K562 (cell line): ENCODE data around the gene CEACAM8. TPM values are rescaled to one million over a fixed set of nuclear protein-coding genes. Genes with fewer than 3 reads are reported as not detected.

ENCODE experiments used
- ATAC-seq: fragments of 200-7000 bp; cut with Tn5 transposase; 3 replicates; pipeline ENCODE4 v1.9.1; 2020; ENCODE audit warnings: moderate library complexity
- BruUV-seq: library from RNA; stranded (reverse); fragments of 400-500 nt; replicated peaks from 2 replicates; lab custom pipeline; 2021; lab: Mats Ljungman, UMichigan
- CTCF ChIA-PET: fragments of 300-600 bp; formaldehyde crosslinking; extraction: SDS; loops from one replicate; lab custom pipeline; 2021; ENCODE audit warnings: low intra/inter-chr PET ratio; lab: Yijun Ruan, JAX
- POLR2A ChIA-PET: fragments of 300-600, 350-650 bp; sonication (Branson Sonifier 250); formaldehyde crosslinking; extraction: SDS; loops from one replicate; lab custom pipeline; 2021; ENCODE audit warnings: antibody characterized with exemption, inconsistent platforms; lab: Yijun Ruan, JAX
- DNase-seq, 4 experiments: peaks; one replicate each; pipeline versions ENCODE4 v3.0.0 to v3.0.0-alpha.2; 2011 to 2018; ENCODE audit warnings: low spot score in 3 of 4, mixed read lengths in 3 of 4; ENCODE audit errors: extremely low read depth in 1 of 4
- FAIRE-seq: peaks from 2 replicates; lab custom pipeline; 2011; peaks lifted over from hg19 to GRCh38; lab: Jason Lieb, UNC
- H2AFZ ChIP-seq: 2 replicates; pipeline ENCODE4 v1.6.0; 2011; ENCODE audit warnings: low read depth, low read length, control low read depth, inconsistent platforms
- H3K27ac ChIP-seq: fragments of 200-600 bp; 3 replicates; pipeline ENCODE4 v1.8.0; 2011; ENCODE audit warnings: low read depth, mild to moderate bottlenecking, control low read depth, inconsistent platforms, low read length, moderate library complexity, mixed read lengths; ENCODE audit errors: extremely low read depth
- H3K27me3 ChIP-seq, 2 experiments: fragments of 300-600 bp in 1 of 2; 2 replicates in 1 of 2; 3 replicates in 1 of 2; pipeline versions ENCODE4 v1.6.0 to v1.8.0; 2011; ENCODE audit warnings: inconsistent platforms in 2 of 2, low read length in 2 of 2, mild to moderate bottlenecking in 1 of 2, mixed read lengths in 1 of 2, moderate library complexity in 1 of 2; ENCODE audit not compliant: control insufficient read depth in 2 of 2, insufficient read depth in 2 of 2
- H3K36me3 ChIP-seq: fragments of 300-600 bp; 3 replicates; pipeline ENCODE4 v1.8.0; 2011; ENCODE audit warnings: mild to moderate bottlenecking, low read length, inconsistent platforms; ENCODE audit not compliant: control insufficient read depth, insufficient read depth
- H3K4me1 ChIP-seq, 2 experiments: fragments of 200-600 bp in 1 of 2; replicated peaks in 1 of 2; 2 replicates in 1 of 2; 3 replicates in 1 of 2; pipeline versions ENCODE4 v1.5.1 to v1.8.0; 2011; ENCODE audit warnings: inconsistent platforms in 2 of 2, low read length in 2 of 2, mild to moderate bottlenecking in 1 of 2, mixed read lengths in 1 of 2, moderate library complexity in 1 of 2; ENCODE audit not compliant: control insufficient read depth in 2 of 2, insufficient read depth in 2 of 2
- H3K4me2 ChIP-seq: 2 replicates; pipeline ENCODE4 v1.6.1; 2011; ENCODE audit warnings: low read length, control low read depth, inconsistent platforms, mixed read lengths; ENCODE audit not compliant: insufficient read depth
- H3K4me3 ChIP-seq: fragments of 200-600 bp; sonication (generic), shearing (Covaris generic); 2 replicates; pipeline ENCODE4 v1.5.1; 2016; ENCODE audit warnings: control low read depth, inconsistent platforms
- H3K79me2 ChIP-seq: fragments of 200-600 bp; 3 replicates; pipeline ENCODE4 v1.8.0; 2011; ENCODE audit warnings: low read length, inconsistent platforms; ENCODE audit not compliant: control insufficient read depth, insufficient read depth
- H3K9ac ChIP-seq, 2 experiments: 2 replicates each; pipeline versions ENCODE4 v1.6.0 to v1.6.1; 2011; ENCODE audit warnings: low read depth in 2 of 2, low read length in 2 of 2, control low read depth in 1 of 2, inconsistent platforms in 1 of 2, mild to moderate bottlenecking in 1 of 2, mixed read lengths in 1 of 2; ENCODE audit not compliant: insufficient read depth in 1 of 2
- H3K9me1 ChIP-seq: one replicate; pipeline ENCODE4 v1.6.0; 2011; ENCODE audit warnings: inconsistent platforms, mild to moderate bottlenecking, low read length, moderate library complexity; ENCODE audit not compliant: control insufficient read depth, insufficient read depth
- H3K9me3 ChIP-seq: replicated peaks from 2 replicates; pipeline ENCODE4 v1.5.1; 2011; ENCODE audit warnings: low read depth, low read length, inconsistent platforms; ENCODE audit not compliant: control insufficient read depth, insufficient read depth
- H4K20me1 ChIP-seq: replicated peaks from 2 replicates; pipeline ENCODE4 v1.6.1; 2011; ENCODE audit warnings: low read length, inconsistent platforms, mixed read lengths; ENCODE audit not compliant: control insufficient read depth, insufficient read depth
- ADNP ChIP-seq: fragments of 200-800 bp; sonication (Bioruptor generic); IDR thresholded peaks from 2 replicates; pipeline ENCODE4 v1.6.1; 2016; ENCODE audit warnings: missing genetic modification characterization, missing compliant biosample characterization
- ATF7 ChIP-seq: fragments of 450-650 bp; IDR thresholded peaks from 2 replicates; pipeline ENCODE4 v1.7.1; 2014; ENCODE audit warnings: mild to moderate bottlenecking, moderate library complexity
- C11orf30 ChIP-seq: fragments of 450-650 bp; IDR thresholded peaks from 2 replicates; pipeline ENCODE4 v1.6.1; 2016; ENCODE audit warnings: low read depth, mild to moderate bottlenecking
- CSDE1 ChIP-seq, 2 experiments: fragments of 450-650 bp; IDR thresholded peaks; 2 replicates each; pipeline ENCODE4 v1.6.1; 2016; ENCODE audit warnings: mild to moderate bottlenecking in 1 of 2
- FIP1L1 ChIP-seq: fragments of 200-400 bp; formaldehyde crosslinking; IDR thresholded peaks from 2 replicates; pipeline ENCODE4 v1.6.1; 2018; ENCODE audit warnings: mild to moderate bottlenecking, low read depth, low read length; ENCODE audit not compliant: poor library complexity, severe bottlenecking
- HDAC8 ChIP-seq: fragments of 450-650 bp; IDR thresholded peaks from 2 replicates; pipeline ENCODE4 v1.6.1; 2016; ENCODE audit warnings: mild to moderate bottlenecking, missing genetic modification characterization, moderate library complexity, missing compliant biosample characterization
- HES1 ChIP-seq: fragments of 450-650 bp; IDR thresholded peaks from 2 replicates; pipeline ENCODE4 v1.6.1; 2016; ENCODE audit warnings: low read depth, mild to moderate bottlenecking, moderate library complexity
- JUN ChIP-seq, 2 experiments: sonication (generic) in 1 of 2; formaldehyde crosslinking in 1 of 2; IDR thresholded peaks; 2 replicates each; pipeline versions ENCODE4 v1.6.1 to v1.8.0; 2012 to 2022; ENCODE audit warnings: borderline replicate concordance in 2 of 2, mild to moderate bottlenecking in 2 of 2, improper control_type of control experiment in 1 of 2, low read depth in 1 of 2, low read length in 1 of 2, missing genetic modification reagents in 1 of 2
- KAT2B ChIP-seq: IDR thresholded peaks from one replicate; pipeline ENCODE4 v1.6.1; 2012; ENCODE audit warnings: low read depth, mild to moderate bottlenecking, control low read depth, inconsistent platforms, low read length, moderate library complexity
- KAT7 ChIP-seq: sonication (generic); formaldehyde crosslinking; IDR thresholded peaks from 2 replicates; pipeline ENCODE4 v1.8.0; 2022; ENCODE audit warnings: missing genetic modification reagents, mild to moderate bottlenecking, borderline replicate concordance
- KLF16 ChIP-seq: IDR thresholded peaks from 2 replicates; pipeline ENCODE4 v1.6.1; 2016; ENCODE audit warnings: antibody characterized with exemption
- NEUROD1 ChIP-seq: fragments of 150-350 bp; IDR thresholded peaks from 2 replicates; pipeline ENCODE4 v1.6.1; 2014; ENCODE audit warnings: borderline replicate concordance, low read length, low read depth; ENCODE audit not compliant: partially characterized antibody
- NFXL1 ChIP-seq: fragments of 450-650 bp; formaldehyde crosslinking; IDR thresholded peaks from 2 replicates; pipeline ENCODE4 v1.4.0; 2021; ENCODE audit warnings: mild to moderate bottlenecking
- WGBS: fragments of 100-300 bp; shearing (Covaris generic); methylation state at CpG from one replicate; pipeline ENCODE4 v1.1.6; 2016; ENCODE audit warnings: low coverage, mixed read lengths; ENCODE audit not compliant: insufficient coverage; ENCODE audit errors: missing lambda C conversion rate; 5-methylcytosine and 5-hydroxymethylcytosine counted together
- in situ Hi-C: fragments of 300-500 bp; cut with MboI; formaldehyde crosslinking; loops from 4 replicates; pipeline ENCODE4 v1.15.0; 2018; ENCODE audit warnings: inconsistent platforms, mixed read lengths
- intact Hi-C: fragments of 100-400 bp; cut with micrococcal nuclease; formaldehyde crosslinking; loops from 2 replicates; pipeline ENCODE4 v1.14.2; 2022
- polyA plus RNA-seq, 8 experiments: library from polyadenylated mRNA; depleted of rRNA in 4 of 8; stranded (reverse) in 5 of 8; unstranded in 3 of 8; fragments of >200 nt; fragmentation: Nextera tagmentation in 2 of 8; fragmentation: Illumina TruSeq in 1 of 8; extraction: Ambion mirVana in 2 of 8; extraction: Trizol in 1 of 8; gene quantifications; 2 replicates each; pipeline versions ENCODE4 v1.2.1 to v1.2.3, GENCODE V29; 2011 to 2014; ENCODE audit warnings: inconsistent platforms in 1 of 8, missing spikeins in 1 of 8
- total RNA-seq, 7 experiments: library from RNA; depleted of rRNA in 6 of 7; stranded (reverse); fragments of >200 nt in 6 of 7; fragmentation: Illumina TruSeq in 2 of 7; extraction: Trizol in 2 of 7; gene quantifications; 2 replicates each; pipeline versions ENCODE4 v1.2.1 to v1.2.3, GENCODE V29; 2011 to 2021; ENCODE audit warnings: low replicate concordance in 1 of 7

Gene CEACAM8
- total and polyA plus RNA-seq, 9 of the 15 experiments (the other 6 are each of a cell fraction or from before 2014, with no cell fraction given), result not detected

GRCh38 chr19:42627916-42628315 is 33.2 kb upstream of the CEACAM8 start (continued):
- TF ChIP-seq HDAC8 (tag) (no peak), KAT7 (CRISPR knock-in tag) (no peak), HES1 (no peak), NFXL1 (CRISPR knock-in tag) (no peak)

GRCh38 chr19:42626181-42626580 is 31.5 kb upstream of the CEACAM8 start:
- Histone ChIP-seq H3K4me3 (no peak overlapping the region), H2AFZ (no peak overlapping the region), H3K36me3 (no peaks in the 10 kb centered on the region), H3K9me1 (no peaks in the 10 kb centered on the region), H3K9me3 (no peaks in the 10 kb centered on the region), H3K27me3 (no peaks in the 10 kb centered on the region), H3K9ac (no peak overlapping the region), H3K4me1 (no peaks in the 10 kb centered on the region), H3K4me2 (no peak overlapping the region), H3K27ac (no peak overlapping the region), H4K20me1 (no peaks in the 10 kb centered on the region), H3K79me2 (no peaks in the 10 kb centered on the region)
- WGBS, result 0% methylated on average over 2 of the region's 2 CpGs
- TF ChIP-seq KAT2B (no peak), FIP1L1 (no peak), ATF7 (no peak), JUN (IDR thresholded peaks at IDR 0.05; ENCODE audit: borderline replicate concordance, low read depth, low read length) (no peak), JUN (CRISPR knock-in tag; IDR thresholded peaks at IDR 0.05; ENCODE audit: borderline replicate concordance) (no peak), C11orf30 (no peak), CSDE1 (IDR thresholded peaks at IDR 0.05) (no peak), KLF16 (no peak), NEUROD1 (no peak), ADNP (tag) (no peak)
- no peak for ATAC-seq
- DNase-seq, result no peak
- no TSS peak for BruUV-seq
- FAIRE-seq, result no peak
- intact Hi-C loops, result no loop called here
- ChIA-PET CTCF (no interaction called here), POLR2A (no interaction called here)
- in situ Hi-C loops, result no loop called here
